Retina (tissue), 1 donor: ENCODE data around the gene MYBPHL.
"Not testable (repeated sequence)": the region's sequence is repeated elsewhere in the genome, so short reads cannot be mapped to it uniquely, and the experiment has no call there.

Experiments used
- DNase-seq: peaks from one replicate; pipeline ENCODE4 v3.0.0-alpha.2; 2016

Gene MYBPHL

GRCh38 chr1:109306832-109307273 is at the start of gene MYBPHL:
Gene MYBPHL, minus strand, starts transcription at chr1:109307011. Its CDS starts 20 bp downstream, at chr1:109306991.
- DNase-seq, result no peak

GRCh38 chr1:109356505-109356904 is 49.7 kb upstream of the MYBPHL start:
- DNase-seq, result no peak

DNA sequence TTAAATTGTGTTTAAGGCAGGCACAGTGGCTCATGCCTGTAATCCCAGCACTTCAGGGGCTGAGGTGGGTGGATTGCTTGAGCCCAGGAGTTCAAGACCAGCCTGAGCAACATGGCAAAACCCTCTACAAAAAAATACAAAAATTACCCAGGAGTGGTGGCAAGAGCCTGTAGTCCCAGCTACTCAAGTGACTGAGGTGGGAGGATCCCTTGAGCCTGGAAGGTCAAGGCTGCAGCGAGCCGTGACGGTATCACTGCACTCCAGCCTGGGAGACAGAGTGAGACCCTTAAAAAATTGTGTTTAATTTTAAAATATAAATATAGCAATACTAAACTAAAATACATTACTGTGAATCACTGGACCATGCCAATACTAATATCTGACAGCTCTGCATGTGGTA is 48.1 kb upstream of the MYBPHL start:
- no peak for DNase-seq

DNA sequence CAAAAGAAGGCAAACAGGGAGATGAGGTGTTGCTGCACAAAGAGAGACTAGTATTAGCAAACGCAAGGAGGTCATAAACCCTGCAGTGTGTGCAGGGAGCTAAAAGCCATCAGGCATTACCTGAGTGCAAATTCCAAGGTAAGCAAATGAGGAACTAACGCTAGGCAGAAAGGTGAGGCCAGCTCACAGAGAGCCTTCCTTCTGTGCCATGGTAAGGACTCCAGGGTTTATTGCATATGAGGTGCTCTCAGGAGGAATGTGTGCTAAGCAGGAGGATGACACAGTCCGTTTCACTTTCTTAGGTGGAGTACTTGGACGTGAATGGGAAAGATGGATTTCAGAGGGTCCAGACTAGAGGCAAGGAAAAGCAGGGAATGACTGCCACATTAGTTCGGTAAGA is 44.6 kb upstream of the MYBPHL start:
- no peak for DNase-seq

DNA sequence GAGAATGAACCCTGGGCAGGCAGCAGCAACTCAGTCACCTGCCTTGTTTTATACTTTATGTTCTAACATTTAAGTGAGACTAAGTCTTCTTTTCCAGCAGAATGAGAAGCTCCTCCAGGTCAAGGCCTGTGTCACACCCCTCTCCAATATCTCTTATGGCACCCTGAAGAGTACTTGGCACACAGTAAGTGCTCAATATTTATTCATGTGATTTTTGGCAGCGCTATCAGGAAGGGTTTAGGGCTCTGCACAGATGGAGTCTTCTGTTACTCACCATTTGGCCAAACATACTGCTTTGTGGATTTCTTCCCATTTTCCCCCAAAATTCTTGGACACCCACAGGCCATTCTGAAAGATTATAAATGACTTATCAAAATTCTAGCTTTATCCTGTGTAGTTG is 43.8 kb upstream of the MYBPHL start:
- no peak for DNase-seq

DNA sequence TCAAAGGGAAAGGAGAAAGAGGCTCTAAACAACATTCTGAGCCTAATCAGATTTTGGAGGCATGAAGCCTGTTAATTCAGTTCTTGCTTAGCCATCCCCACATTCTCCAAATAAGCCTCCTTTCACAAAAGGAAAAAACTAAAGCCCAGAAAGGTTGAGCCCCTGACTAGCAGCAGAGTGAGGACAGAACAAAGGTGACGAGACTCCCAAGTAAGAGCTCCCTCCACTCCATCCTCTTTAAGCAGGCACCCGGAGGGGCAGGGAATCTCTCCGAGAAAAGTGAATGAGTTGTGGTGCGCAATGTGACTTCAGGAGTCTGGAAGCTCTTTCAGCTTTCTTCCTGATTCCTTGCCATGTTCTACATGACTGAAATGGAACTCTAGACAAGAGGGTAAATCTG is 43.4 kb upstream of the MYBPHL start:
- DNase-seq, result no peak

DNA sequence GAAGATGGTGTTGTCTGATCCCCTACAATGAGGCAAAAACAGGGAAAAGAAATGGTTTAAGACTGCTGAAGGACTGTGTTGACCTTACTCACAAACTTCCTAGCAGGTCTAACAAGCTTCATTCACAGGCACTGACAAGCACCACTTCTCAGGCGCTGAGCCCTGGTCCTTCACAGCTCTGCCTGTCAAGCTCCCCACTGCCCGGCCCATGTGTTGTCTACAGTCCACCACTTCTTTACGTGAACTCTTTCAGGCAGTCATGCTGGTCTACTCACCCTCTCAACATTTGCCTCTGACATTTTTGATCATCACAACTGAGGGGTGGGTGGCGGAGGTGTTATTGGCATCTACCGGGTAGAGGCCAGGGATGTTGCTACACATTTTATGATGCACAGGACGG is 40.7 kb upstream of the MYBPHL start:
- no peak for DNase-seq

DNA sequence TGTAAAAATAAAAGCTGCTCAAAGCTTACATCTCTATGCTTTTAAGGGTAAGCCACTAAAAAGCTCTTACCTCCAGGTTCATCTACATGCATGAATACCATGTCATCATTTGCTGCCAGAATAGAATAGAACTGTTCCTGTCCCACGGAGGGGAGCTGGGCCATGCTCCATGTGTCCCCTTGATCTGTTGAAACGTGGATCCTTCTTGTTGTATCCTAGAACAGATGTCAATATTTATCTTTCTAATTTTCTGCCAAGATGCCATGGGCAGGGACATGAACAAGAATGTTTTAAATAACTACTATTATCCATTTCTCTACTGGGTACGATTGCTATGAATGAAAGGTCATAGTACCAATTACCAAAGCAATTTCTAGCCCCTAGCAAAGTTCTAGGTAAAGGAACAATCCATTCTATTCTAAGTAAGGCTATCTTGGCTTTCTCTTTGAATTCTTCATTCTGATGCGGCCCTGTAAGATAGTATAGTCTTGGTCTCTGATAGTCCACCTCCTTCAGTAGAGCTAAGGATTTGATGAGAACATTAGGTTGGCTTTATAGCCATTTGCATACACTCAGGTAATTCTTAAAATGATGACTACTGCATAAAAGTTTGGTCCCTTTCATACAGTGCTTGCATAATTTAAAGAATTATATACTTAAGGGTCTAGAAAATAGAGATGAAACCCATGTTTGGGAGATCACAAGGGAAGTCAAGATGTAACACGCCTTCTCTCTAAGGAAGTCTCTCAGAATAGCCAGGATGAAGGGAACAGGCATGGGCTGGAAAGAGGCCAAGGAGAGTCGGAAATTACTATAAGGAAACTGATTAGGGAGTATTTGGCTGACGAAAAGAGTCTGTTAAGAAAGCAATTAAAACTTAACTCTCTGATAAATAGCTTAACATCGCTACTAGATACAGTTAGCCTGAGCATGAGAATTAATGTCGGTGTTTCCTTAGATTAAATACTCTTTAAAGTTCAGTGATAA is 35.4 kb upstream of the MYBPHL start:
- DNase-seq, result no peak

DNA sequence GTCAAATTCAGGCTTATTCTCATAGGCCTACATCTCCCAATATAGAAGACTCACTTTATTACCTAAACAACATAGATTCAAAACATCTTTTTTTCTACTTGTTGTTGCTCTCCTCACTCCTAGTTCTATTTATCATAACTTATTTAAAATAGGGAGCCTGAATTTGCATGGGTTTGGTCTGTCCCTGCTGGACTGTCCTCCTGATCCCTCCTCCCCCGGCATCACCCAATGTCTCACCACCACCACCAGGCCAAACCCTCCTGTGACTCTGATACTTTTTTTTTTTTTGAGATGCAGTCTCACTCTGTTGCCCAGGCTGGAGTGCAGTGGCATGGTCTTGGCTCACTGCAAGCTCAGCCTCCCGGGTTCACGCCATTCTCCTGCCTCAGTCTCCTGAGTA is 31.8 kb upstream of the MYBPHL start:
- DNase-seq, result no peak

- no peak for DNase-seq
These were observed 31.3 kb upstream of the MYBPHL start for GRCh38 chr1:109338091-109338490.

- no peak for DNase-seq
These were observed 28.3 kb upstream of the MYBPHL start for GRCh38 chr1:109335091-109335490.

DNA sequence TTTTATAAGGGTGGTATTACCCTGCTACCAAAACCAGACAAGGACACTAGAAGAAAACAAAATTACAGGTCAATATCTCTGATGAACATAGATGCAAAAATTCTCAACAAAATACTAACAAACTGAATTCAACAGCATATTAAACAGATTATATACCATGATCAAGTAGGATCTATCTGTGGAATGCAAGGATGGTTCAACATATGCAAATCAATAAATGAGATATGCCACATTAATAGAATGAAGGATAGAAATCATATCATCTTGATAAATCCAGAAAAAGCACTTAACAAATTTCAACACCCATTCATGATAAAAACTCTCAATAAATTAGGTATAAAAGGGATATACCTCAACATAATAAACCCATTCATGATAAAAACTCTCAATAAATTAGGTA is 24.3 kb upstream of the MYBPHL start:
- DNase-seq, result no peak

DNA sequence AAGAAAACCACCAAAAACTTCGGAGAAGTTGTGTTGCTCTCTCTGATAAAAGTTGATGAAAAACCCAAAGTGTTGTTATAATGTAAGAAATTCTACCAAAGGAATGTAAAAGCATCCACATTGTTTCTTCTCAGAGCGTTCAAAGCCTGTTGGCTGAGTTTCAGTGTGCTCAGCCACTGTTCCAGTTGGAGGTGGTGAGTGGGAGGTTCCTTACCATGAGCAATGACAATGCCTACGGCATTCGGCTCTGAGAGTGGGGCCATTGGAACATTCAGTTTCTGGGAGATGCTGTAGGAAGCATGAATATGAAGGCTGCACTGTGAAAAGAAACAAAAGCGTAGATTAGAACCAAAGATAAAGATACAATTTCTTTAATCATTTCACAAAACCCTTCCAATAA is 20.5 kb upstream of the MYBPHL start:
- no peak for DNase-seq

- no peak for DNase-seq
These were observed 16.2 kb upstream of the MYBPHL start for GRCh38 chr1:109322974-109323373.

DNA sequence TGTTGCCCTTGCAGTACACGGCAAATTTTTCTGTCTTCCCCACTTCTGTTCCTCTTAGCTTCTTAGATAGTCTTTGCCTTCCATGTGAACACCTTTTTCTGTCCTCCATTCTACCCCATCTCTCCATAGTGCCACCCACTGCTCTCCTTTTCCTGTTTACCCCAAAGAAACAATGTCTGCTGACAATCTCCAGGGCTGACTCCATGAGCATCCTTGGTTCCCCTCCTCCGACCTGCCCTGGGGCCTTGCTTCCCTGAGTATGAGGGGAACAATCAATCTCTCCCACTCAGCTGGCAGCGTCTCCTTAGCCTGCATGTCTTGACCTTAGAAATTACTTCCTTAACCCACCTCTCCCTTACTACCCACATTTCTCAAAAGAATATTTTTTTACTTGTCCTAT is 12.3 kb upstream of the MYBPHL start:
- no peak for DNase-seq

- DNase-seq, result no peak
These were observed 9.7 kb upstream of the MYBPHL start for GRCh38 chr1:109316506-109316905.

GRCh38 chr1:109315288-109315687 is 8.5 kb upstream of the MYBPHL start:
- DNase-seq, result no peak

DNA sequence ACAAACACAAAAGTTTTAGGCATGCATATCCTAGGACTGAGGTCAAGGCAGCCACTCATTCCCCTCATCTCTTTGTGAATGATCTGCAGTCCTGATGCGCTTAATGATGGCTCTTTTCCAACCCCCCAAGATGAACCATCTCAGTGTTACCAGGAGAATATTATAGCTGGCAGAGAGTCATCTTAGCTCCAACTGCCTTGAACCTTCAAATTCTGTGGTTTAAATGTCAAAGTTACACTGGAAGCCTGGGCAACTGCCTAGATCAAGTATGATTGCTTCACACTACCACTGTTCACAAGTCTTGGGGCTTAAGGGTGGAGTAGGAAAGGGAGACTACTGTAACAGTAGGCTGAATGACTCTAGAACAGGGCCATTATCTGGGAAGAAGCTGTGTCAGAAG is 8.0 kb upstream of the MYBPHL start:
- no peak for DNase-seq

DNA sequence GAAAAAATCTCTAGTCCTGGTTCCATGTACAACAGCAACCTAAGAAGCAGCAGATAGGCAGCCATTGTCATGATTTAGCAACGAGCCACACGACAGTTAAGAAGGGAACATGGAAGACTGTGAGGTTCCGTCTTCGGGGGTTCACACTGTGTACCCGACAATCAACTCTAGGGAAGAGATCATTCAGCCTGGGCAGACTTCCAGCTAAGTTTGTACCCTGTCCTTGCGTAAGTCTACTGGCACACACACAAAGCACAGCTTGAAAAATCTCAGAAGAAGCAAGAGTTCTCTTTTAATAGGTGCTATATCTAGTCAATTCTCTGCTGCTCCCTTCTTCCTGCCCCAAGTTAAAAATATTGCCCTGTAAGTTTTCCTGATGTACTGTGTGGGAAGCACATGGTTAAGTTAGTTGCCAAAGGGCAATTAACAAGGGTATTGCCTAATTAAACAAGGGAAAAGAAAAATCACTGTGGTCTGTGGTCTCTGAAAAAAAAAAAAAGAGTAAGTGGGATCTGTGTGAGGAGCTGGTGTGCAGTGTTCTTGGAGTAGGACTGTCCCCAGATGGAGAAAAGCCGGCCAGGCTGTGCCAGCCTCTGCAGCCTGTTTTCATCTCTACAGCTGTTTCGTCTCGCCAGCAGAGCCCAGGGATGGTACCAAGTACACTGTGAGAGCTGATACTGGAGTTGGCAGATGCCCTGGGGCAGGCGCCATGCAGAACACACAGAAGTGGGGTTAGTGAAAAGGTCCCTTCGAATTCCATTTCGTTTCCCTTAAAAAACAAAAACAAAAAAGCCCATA is 6.4 kb upstream of the MYBPHL start:
- no peak for DNase-seq

- DNase-seq, result no peak
These were observed 5.4 kb upstream of the MYBPHL start for GRCh38 chr1:109312246-109312645.

- DNase-seq, result no peak
These were observed 2.5 kb upstream of the MYBPHL start for GRCh38 chr1:109309347-109309746.

DNA sequence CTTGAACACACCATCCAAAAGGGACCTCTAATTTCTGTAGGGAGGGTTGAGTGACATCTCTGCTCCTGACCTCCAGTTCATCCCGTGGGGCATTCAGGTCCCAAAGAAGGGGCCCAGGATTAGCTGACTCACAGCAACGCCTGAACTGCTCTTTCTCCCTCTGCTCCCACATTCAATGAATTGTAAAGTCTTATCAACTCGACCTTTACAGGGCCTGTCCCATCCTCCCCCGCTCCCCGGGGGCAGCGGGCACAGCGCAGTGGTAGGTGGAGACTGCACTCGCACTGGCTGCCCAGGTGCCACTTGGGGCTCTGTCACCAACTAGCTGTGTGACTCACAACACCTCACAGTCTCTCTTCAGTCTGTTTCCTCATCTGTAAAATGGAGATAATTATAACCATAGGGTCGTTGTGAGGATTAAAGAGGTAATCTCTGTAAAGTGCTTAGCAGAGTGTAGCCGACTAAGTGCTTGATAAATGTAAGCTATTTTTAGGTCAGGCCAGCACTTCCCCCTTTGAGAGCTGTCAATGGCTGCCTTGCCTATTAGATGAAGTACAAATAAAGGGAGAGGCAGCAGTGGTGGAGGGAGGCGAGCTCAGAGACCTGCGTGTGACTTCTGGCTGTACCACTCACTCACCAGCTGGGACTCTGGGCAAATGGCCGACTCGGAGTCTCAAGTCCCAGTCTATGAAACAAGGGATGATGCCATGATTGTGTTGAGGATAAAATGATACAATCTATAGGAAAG is 637 bp upstream of the MYBPHL start:
- DNase-seq, result no peak

DNA sequence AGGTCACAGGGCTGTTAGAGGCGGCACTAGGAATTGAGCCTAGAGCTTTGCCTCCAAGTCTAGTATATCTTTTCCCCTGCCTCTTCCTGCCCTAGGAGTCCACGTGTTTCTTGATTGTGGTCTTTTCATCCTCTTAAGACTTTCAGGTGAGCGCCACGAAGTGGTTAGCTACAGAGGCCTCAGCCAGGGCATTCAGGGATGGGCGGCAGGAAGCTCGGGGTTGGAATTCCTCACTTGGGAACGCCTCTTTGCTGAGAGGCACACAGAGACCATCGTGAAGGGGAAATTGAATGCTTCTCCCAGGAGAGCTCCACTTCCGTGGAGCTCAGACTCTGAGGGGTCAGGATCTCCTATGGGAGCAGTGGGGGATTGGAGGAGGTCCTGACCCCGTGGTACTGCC is 820 bp downstream of the MYBPHL start:
- DNase-seq, result not testable (repeated sequence)
